ENCODE measurements around the gene KLHL26. TPM values are rescaled to one million over a fixed set of nuclear protein-coding genes. Genes with fewer than 3 reads are reported as not detected.

KLHL26 gene
- total RNA-seq, 4 donors from 2014 or later: 3.8 to 22.2 (median 6.9) TPM

DNA sequence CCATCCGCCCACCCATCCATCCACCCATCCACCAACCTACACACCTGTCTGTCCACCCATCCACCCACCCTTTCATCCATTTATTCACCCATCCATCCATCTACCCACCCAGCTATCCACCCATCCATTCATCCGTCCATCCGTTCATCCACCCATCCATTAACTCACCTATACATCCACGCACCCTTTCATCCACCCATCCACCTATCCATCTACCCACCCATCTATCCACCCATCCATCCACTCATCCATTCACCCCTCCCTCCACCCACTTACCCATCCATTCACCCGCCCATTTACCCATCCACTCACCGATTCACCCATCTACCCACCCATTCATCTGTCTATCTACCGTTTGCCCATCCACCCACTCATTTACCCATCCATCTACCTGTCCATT, 17.6 kb downstream of the KLHL26 start:
- no peaks in the 10 kb centered on the region for H3K27me3 ChIP-seq
- TF ChIP-seq CTCF (IDR thresholded peaks at IDR 0.05) (no peak), POLR2A (IDR thresholded peaks at IDR 0.05) (no peak)
- H3K27ac ChIP-seq: no peak overlapping the region
- H3K4me1 ChIP-seq: peaks cover 0 to 11% of the 10 kb centered on the region in 2 donors
- H3K4me3 ChIP-seq: no peak overlapping the region
- no peaks in the 10 kb centered on the region for H3K36me3 ChIP-seq
- no peak for DNase-seq
- no peaks in the 10 kb centered on the region for H3K9me3 ChIP-seq
- intact Hi-C loops (cut with DNase I; ENCODE audit: low total_unique reads): no loop called here

- Histone ChIP-seq H3K9me3 (no peaks in the 10 kb centered on the region), H3K27me3 (no peaks in the 10 kb centered on the region), H3K36me3 (no peaks in the 10 kb centered on the region), H3K27ac (no peak overlapping the region), H3K4me3 (no peak overlapping the region), H3K4me1 (peaks cover 0 to 19% of the 10 kb centered on the region in 2 donors)
- DNase-seq: no peak
- intact Hi-C loops (cut with DNase I; ENCODE audit: low total_unique reads): no loop called here
- no peak for TF ChIP-seq POLR2A (IDR thresholded peaks at IDR 0.05)
- TF ChIP-seq CTCF (IDR thresholded peaks at IDR 0.05): no peak
These were observed 18.5 kb downstream of the KLHL26 start for GRCh38 chr19:18655173-18655844.

- Histone ChIP-seq H3K4me3 (no peak overlapping the region), H3K9me3 (no peaks in the 10 kb centered on the region), H3K36me3 (no peaks in the 10 kb centered on the region), H3K27me3 (no peaks in the 10 kb centered on the region), H3K27ac (peak overlapping the region in 1 of 2 donors; percentile 77), H3K4me1 (peaks cover 0 to 27% of the 10 kb centered on the region in 2 donors)
- DNase-seq: no peak
- TF ChIP-seq POLR2A (IDR thresholded peaks at IDR 0.05) (no peak), CTCF (IDR thresholded peaks at IDR 0.05) (no peak)
- intact Hi-C loops (cut with DNase I; ENCODE audit: low total_unique reads): no loop called here
These were observed 19.7 kb downstream of the KLHL26 start for GRCh38 chr19:18656337-18657086.

- TF ChIP-seq POLR2A (IDR thresholded peaks at IDR 0.05) (no peak), CTCF (IDR thresholded peaks at IDR 0.05) (no peak)
- intact Hi-C loops (cut with DNase I; ENCODE audit: low total_unique reads): no loop called here
- H3K9me3 ChIP-seq: no peaks in the 10 kb centered on the region
- no peaks in the 10 kb centered on the region for H3K27me3 ChIP-seq
- no peak overlapping the region for H3K4me3 ChIP-seq
- peak; percentile 80 to 90 for DNase-seq
- H3K27ac ChIP-seq: peak overlapping the region; percentile 77 to 79
- no peaks in the 10 kb centered on the region for H3K36me3 ChIP-seq
- H3K4me1 ChIP-seq: peaks cover 0 to 27% of the 10 kb centered on the region in 2 donors
These were observed 20.9 kb downstream of the KLHL26 start for GRCh38 chr19:18657590-18658365.

Data from uterus (tissue), 4 donors.